SJCRH30 (cell line): ENCODE results near the gene TRPM4. TPM values are rescaled to one million over a fixed set of nuclear protein-coding genes. Genes with fewer than 3 reads are reported as not detected.
"Not testable (repeated sequence)": the region's sequence is repeated elsewhere in the genome, so short reads cannot be mapped to it uniquely, and the experiment has no call there.

Source experiments
- DNase-seq, 2 experiments: peaks; one replicate each; pipeline ENCODE4 v3.0.0-alpha.2; 2015 to 2020
- H3K27ac ChIP-seq: fragments of 250-450 bp; sonication (Bioruptor Pico); 2 replicates; pipeline ENCODE4 v1.5.1; 2020; ENCODE audit warnings: mild to moderate bottlenecking, moderate library complexity
- H3K27me3 ChIP-seq: fragments of 250-450 bp; sonication (Bioruptor Pico); 2 replicates; pipeline ENCODE4 v1.5.1; 2020; ENCODE audit warnings: mild to moderate bottlenecking, moderate library complexity
- H3K36me3 ChIP-seq: fragments of 250-450 bp; sonication (Bioruptor Pico); 2 replicates; pipeline ENCODE4 v1.5.1; 2020; ENCODE audit warnings: mild to moderate bottlenecking, moderate library complexity
- H3K4me1 ChIP-seq: fragments of 250-450 bp; sonication (Bioruptor Pico); 2 replicates; pipeline ENCODE4 v1.5.1; 2020; ENCODE audit warnings: mild to moderate bottlenecking, moderate library complexity
- H3K4me3 ChIP-seq: fragments of 250-450 bp; sonication (Bioruptor Pico); 2 replicates; pipeline ENCODE4 v1.5.1; 2020; ENCODE audit warnings: mild to moderate bottlenecking, moderate library complexity
- H3K9me3 ChIP-seq: fragments of 250-450 bp; sonication (Bioruptor Pico); replicated peaks from 2 replicates; pipeline ENCODE4 v1.5.1; 2020; ENCODE audit warnings: mild to moderate bottlenecking, moderate library complexity
- total RNA-seq: library from RNA; depleted of rRNA; stranded (reverse); fragments of >200 nt; shearing (Covaris generic); gene quantifications from 2 replicates; pipeline ENCODE4 v1.2.3, GENCODE V29; 2014

TRPM4 gene
- total RNA-seq, 1 experiment from 2014 or later = 1.2 TPM

DNA sequence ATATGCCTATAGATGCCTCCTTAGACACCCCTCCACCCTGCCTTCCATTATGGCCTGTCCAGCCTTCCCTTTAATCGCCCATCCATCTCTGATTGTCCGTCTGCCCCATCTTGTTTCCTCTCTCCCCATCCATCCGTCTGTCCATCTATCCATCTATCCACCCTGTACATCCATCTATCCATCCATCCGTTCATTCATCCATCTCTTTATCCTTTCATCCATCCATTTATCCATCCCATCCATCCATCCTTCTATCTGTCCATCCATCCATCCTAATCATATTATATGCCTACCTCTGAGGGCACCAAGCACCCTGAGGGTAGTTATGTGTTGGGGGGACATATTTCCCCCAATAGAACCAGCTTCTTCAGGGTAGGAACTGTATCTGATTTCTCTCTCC lies 23.1 kb downstream of the TRPM4 start:
- H3K36me3 ChIP-seq = no peaks in the 10 kb centered on the region
- no peak overlapping the region for H3K27ac ChIP-seq
- no peaks in the 10 kb centered on the region for H3K4me1 ChIP-seq
- no peak overlapping the region for H3K4me3 ChIP-seq
- DNase-seq = no peak
- no peaks in the 10 kb centered on the region for H3K9me3 ChIP-seq
- H3K27me3 ChIP-seq = no peaks in the 10 kb centered on the region

DNA sequence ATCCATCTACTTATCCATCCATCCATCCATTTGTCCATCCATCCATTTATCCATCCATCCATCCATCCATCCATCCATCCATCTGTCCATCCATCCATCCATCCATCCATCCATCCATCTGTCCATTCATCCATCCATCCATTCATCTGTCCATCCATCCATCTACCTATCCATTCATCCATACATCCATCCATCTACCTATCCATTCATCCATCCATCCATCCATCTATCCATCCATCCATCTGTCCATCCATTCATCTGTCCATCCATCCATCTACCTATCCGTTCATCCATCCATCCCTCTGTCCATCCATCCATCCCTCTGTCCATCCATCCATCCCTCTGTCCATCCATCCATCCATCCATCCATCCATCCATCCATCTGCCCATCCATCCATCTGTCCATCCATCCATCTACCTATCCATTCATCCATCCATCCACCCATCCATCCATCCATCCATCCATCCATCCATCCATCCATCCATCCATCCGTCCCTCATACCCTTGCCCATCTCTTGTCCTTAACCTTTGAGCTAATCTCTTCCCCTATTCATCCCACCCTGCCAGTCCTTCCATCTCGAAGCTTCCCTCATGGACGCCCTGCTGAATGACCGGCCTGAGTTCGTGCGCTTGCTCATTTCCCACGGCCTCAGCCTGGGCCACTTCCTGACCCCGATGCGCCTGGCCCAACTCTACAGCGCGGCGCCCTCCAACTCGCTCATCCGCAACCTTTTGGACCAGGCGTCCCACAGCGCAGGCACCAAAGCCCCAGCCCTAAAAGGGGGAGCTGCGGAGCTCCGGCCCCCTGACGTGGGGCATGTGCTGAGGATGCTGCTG lies 24.6 kb downstream of the TRPM4 start:
- not testable (repeated sequence) for H3K4me1 ChIP-seq, H3K9me3 ChIP-seq, DNase-seq, H3K4me3 ChIP-seq, H3K27me3 ChIP-seq, H3K27ac ChIP-seq, H3K36me3 ChIP-seq

DNA sequence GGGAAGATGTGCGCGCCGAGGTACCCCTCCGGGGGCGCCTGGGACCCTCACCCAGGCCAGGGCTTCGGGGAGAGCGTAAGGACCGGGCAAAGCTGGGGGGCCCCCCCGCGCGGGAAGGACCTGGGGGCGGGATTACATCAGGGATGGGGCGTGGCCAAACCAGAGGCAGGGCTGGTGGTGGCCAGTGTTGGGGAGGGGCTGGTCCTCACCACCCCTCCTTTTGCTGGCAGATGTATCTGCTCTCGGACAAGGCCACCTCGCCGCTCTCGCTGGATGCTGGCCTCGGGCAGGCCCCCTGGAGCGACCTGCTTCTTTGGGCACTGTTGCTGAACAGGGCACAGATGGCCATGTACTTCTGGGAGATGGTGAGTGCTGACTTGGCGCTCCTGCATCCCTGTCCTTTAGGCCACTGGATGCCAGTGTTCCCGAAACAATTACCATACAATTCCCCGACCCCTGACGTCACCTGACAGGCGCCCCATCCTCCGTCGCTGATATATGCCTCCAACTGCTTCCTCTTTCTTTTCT lies 25.3 kb downstream of the TRPM4 start:
- no peak for DNase-seq
- Histone ChIP-seq H3K9me3 (no peaks in the 10 kb centered on the region), H3K27me3 (no peaks in the 10 kb centered on the region), H3K4me1 (no peaks in the 10 kb centered on the region), H3K27ac (no peak overlapping the region), H3K4me3 (no peak overlapping the region), H3K36me3 (no peaks in the 10 kb centered on the region)

DNA sequence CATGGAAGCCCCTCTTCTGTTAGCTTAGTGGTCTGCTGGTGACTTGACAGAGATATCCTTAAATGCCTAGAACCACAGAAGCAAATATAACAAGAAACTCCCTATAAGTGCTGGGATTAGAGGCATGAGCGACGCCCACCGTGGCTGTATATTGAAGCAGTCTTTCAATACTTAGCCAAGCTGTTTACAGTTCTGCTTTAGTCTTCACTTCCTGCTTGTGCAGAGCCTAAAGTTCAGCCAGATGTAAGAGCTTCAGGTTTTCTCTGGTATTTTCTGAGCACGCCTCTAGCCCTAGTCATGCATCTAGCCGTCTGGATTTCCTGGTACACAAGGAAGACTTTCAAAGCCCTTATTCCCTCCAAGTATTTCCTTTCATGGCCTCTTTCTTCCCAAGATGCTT lies 28.5 kb downstream of the TRPM4 start:
- Histone ChIP-seq H3K27ac (no peak overlapping the region), H3K27me3 (no peaks in the 10 kb centered on the region), H3K36me3 (no peaks in the 10 kb centered on the region), H3K4me3 (no peak overlapping the region), H3K4me1 (no peaks in the 10 kb centered on the region), H3K9me3 (no peaks in the 10 kb centered on the region)
- no peak for DNase-seq

DNA sequence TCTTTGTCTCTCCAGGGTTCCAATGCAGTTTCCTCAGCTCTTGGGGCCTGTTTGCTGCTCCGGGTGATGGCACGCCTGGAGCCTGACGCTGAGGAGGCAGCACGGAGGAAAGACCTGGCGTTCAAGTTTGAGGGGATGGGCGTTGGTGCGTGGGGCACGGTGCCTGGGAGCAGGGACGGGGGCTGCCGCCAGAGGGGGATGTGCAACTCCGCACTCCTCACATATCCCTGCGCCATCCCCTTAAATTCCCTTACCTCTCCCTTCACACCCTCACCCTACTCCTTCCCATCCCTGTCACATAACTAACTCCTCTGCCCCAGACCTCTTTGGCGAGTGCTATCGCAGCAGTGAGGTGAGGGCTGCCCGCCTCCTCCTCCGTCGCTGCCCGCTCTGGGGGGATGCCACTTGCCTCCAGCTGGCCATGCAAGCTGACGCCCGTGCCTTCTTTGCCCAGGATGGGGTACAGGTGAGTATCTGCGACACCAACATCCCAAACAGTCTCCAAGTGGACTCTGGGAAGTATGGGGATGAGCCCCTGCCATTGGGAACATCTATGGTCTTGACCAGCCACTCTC lies 31.1 kb downstream of the TRPM4 start:
- Histone ChIP-seq H3K36me3 (no peaks in the 10 kb centered on the region), H3K4me1 (no peaks in the 10 kb centered on the region), H3K27me3 (no peaks in the 10 kb centered on the region), H3K9me3 (no peaks in the 10 kb centered on the region), H3K4me3 (no peak overlapping the region), H3K27ac (no peak overlapping the region)
- DNase-seq = no peak

DNA sequence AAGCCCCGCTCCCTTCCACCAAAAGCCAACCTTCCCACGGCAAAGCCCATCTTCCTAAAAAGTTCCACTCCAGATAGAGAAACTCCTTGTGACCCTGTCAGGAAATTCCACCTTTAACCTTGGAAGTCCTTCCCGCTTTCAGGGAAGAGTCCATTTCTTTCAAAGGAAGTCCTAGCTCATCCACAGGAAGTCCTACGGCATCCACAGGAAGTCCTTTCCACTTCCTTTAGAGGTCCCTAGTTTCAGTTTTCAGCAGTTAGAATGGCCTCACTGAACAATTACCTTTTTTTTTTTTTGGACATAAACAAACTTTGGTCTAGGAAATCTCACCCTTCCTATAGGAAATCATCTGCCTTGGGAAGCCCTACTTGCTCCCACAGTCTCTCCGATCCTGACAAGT lies 31.7 kb downstream of the TRPM4 start:
- no peak overlapping the region for H3K27ac ChIP-seq
- no peaks in the 10 kb centered on the region for H3K4me1 ChIP-seq
- no peak overlapping the region for H3K4me3 ChIP-seq
- no peaks in the 10 kb centered on the region for H3K9me3 ChIP-seq
- no peaks in the 10 kb centered on the region for H3K36me3 ChIP-seq
- no peak for DNase-seq
- H3K27me3 ChIP-seq = no peaks in the 10 kb centered on the region

DNA sequence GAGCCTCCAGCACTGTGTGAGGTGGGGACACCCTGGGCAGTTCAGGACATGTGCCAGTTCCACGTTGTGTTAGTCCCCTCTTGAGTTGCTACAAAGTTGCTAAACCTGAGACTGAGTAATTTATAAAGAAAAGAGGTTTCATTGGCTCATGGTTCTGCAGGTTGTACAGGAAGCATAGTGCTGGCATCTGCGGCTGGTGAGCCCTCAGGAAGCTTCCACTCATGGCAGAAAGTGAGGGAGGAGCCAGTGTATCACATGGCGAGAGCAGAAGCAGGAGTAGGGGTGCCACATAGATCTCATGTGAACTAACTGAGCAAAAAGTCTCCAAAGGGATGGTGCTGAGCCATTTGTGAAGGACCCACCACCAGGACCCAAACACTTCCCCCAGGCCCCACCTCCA lies 33.2 kb downstream of the TRPM4 start:
- no peak overlapping the region for H3K27ac ChIP-seq
- H3K9me3 ChIP-seq = no peaks in the 10 kb centered on the region
- H3K36me3 ChIP-seq = no peaks in the 10 kb centered on the region
- no peaks in the 10 kb centered on the region for H3K4me1 ChIP-seq
- H3K4me3 ChIP-seq = no peak overlapping the region
- DNase-seq = no peak
- H3K27me3 ChIP-seq = no peaks in the 10 kb centered on the region

DNA sequence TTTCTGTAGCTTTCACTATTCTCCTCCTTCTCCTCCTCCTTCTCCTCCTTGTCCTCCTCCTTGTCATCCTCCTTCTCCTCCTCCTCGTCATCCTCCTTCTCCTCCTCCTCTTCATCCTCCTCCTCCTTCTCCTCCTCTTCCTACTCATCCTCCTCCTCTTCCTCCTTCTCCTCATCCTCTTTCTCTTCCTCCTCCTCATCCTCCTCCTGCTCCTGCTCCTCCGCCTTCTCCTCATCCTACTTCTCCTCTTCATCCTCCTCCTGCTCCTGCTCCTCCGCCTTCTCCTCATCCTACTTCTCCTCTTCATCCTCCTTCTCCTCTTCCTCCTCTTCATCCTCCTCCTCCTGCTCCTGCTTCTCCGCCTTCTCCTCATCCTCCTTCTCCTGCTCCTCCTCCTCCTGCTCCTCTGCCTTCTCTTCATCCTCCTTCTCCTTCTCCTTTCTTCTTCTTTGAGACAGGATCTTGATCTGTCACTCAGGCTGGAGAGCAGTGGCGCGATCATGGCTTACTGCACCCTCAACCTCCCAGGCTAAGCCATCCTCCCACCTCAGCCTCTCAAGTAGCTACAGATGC lies 36.3 kb downstream of the TRPM4 start:
- H3K27ac ChIP-seq = no peak overlapping the region
- DNase-seq = no peak
- no peaks in the 10 kb centered on the region for H3K4me1 ChIP-seq
- no peaks in the 10 kb centered on the region for H3K36me3 ChIP-seq
- H3K9me3 ChIP-seq = no peaks in the 10 kb centered on the region
- no peaks in the 10 kb centered on the region for H3K27me3 ChIP-seq
- no peak overlapping the region for H3K4me3 ChIP-seq

DNA sequence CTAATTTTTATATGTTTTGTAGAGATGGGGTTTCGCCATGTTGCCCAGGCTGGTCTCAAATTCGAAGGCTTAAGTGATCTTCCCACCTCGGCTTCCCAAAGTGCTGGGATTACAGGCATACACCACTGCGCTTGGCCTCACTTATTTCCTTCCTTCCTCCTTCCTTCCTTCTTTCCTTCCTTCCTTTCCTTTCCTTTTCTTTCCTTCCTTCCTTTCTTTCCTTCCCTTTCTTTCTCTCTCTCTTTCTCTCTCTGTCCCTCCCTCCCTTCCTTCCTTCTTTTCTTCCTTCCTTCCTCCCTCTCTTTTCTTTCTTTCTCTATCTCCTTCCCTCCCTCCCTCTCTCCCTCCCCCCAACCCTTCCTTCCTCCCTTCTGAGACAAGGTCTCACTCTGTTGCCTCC lies 36.8 kb downstream of the TRPM4 start:
- no peak overlapping the region for H3K27ac ChIP-seq
- no peaks in the 10 kb centered on the region for H3K36me3 ChIP-seq
- no peak overlapping the region for H3K4me3 ChIP-seq
- DNase-seq = no peak
- no peaks in the 10 kb centered on the region for H3K27me3 ChIP-seq
- no peaks in the 10 kb centered on the region for H3K9me3 ChIP-seq
- H3K4me1 ChIP-seq = no peaks in the 10 kb centered on the region

DNA sequence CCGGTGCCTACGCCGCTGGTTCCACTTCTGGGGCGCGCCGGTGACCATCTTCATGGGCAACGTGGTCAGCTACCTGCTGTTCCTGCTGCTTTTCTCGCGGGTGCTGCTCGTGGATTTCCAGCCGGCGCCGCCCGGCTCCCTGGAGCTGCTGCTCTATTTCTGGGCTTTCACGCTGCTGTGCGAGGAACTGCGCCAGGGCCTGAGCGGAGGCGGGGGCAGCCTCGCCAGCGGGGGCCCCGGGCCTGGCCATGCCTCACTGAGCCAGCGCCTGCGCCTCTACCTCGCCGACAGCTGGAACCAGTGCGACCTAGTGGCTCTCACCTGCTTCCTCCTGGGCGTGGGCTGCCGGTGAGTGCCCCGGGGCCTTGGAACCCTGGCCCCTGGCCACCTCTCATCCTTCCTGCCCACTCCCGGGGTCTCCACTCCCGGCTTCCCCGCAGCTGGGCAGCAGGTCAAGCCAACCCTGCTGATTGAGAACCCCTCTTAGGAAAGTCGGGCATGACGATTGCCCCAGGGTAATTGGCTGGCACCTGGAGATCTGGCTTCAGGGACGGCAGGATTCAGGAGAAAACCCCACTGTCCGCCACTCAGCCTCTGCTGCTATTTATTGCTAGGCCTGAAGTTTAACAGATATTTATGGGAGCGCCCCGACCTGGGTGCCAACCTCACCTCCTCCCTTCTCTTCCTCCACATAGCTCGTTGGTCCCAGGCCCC lies 39.1 kb downstream of the TRPM4 start:
- H3K4me3 ChIP-seq = no peak overlapping the region
- no peak for DNase-seq
- H3K4me1 ChIP-seq = no peaks in the 10 kb centered on the region
- no peaks in the 10 kb centered on the region for H3K27me3 ChIP-seq
- H3K9me3 ChIP-seq = no peaks in the 10 kb centered on the region
- H3K27ac ChIP-seq = no peak overlapping the region
- no peaks in the 10 kb centered on the region for H3K36me3 ChIP-seq

DNA sequence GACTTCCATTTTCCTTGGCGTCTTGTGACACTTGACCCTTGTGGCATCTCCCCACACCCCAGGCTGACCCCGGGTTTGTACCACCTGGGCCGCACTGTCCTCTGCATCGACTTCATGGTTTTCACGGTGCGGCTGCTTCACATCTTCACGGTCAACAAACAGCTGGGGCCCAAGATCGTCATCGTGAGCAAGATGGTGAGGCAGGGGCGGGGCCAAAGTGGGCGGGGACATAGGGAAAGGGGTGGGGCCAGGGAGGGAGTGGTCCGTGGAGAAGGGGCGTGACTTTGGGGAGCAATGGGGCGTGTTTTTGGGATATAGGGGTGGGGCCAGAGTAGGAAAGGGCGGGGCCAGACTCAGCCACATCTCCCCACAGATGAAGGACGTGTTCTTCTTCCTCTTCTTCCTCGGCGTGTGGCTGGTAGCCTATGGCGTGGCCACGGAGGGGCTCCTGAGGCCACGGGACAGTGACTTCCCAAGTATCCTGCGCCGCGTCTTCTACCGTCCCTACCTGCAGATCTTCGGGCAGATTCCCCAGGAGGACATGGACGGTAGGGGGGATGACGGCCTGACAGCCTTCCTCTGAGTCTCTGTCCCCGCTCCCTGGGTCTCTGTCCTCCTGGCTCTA lies 42.8 kb downstream of the TRPM4 start:
- Histone ChIP-seq H3K9me3 (no peaks in the 10 kb centered on the region), H3K27me3 (no peaks in the 10 kb centered on the region), H3K36me3 (no peaks in the 10 kb centered on the region), H3K4me1 (no peaks in the 10 kb centered on the region), H3K4me3 (no peak overlapping the region), H3K27ac (no peak overlapping the region)
- DNase-seq = peak; percentile 39

DNA sequence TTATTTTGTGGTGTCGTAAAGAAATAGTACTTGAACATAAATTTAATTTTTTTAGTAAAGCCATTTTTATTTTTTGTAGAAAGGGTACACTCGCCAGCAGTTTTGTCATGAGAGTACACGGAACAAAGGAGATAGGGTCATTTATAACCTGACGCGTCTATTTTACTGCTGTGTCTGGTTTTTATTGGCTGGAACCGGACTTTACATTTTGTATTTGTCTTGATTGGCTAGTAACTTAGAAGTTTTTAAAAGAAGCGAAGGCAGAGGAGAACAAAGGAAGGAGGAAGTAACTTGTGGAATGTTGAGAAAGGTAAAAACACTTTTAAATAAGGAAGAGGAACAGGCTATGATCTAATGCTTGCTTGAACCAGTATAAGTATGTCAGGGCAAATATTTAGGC lies 43.5 kb downstream of the TRPM4 start:
- no peak for DNase-seq
- no peaks in the 10 kb centered on the region for H3K36me3 ChIP-seq
- no peaks in the 10 kb centered on the region for H3K4me1 ChIP-seq

DNA sequence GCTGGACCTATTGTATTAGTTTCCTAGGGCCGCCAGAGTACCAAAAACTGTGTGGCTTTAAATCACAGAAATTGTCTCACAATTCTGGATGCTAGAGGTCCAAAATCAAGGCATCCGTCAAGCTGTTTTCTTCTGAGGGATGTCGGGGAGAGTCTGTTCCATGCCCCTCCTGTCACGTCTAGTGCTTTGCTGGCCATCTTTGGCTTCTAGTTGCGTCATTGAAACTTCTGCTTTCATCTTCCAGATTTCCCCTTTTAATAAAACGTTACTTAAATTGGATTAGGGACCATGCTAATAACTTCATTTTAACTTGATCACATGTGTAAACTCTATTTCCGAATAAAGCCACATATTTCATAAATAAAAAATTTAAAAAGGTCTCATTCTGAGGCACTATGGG lies 47.5 kb downstream of the TRPM4 start:
- Histone ChIP-seq H3K27me3 (no peaks in the 10 kb centered on the region), H3K36me3 (no peaks in the 10 kb centered on the region), H3K4me1 (0 out of 2 replicates have a peak, but pooled peaks cover 2% of the 10 kb centered on the region), H3K4me3 (no peak overlapping the region), H3K9me3 (no peaks in the 10 kb centered on the region), H3K27ac (no peak overlapping the region)
- no peak for DNase-seq

More for the DNA sequence above, 43.5 kb downstream of the TRPM4 start:
- H3K9me3 ChIP-seq = no peaks in the 10 kb centered on the region
- no peak overlapping the region for H3K27ac ChIP-seq
- no peak overlapping the region for H3K4me3 ChIP-seq
- H3K27me3 ChIP-seq = no peaks in the 10 kb centered on the region

DNA sequence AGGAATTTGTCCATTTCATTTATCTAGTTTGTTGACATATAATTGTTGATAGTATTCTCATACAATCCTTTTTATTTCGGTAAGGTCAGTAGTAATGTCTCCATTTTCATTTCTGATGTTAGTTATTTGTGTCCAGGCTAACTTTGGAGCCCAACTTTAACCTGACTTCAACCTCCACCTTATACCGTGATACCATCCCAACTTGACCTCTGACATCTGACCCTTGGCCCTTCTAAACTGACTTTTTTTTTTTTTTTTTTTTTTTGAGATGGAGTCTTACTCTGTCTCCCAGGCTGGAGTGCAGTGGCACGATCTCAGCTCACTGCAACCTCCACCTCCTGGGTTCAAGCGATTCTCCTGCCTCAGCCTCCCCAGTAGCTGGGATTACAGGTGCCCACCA lies 51.9 kb downstream of the TRPM4 start:
- not testable (repeated sequence) for H3K9me3 ChIP-seq, DNase-seq, H3K27me3 ChIP-seq, H3K36me3 ChIP-seq, H3K27ac ChIP-seq, H3K4me1 ChIP-seq, H3K4me3 ChIP-seq
